T-helper 9 cell (primary cell): ENCODE measurements around the gene IRGQ.
"Not testable (repeated sequence)": the region's sequence is repeated elsewhere in the genome, so short reads cannot be mapped to it uniquely, and the experiment has no call there.

Source experiments
- DNase-seq: peaks from one replicate; pipeline ENCODE4 v3.0.0-alpha.2; 2020

Gene IRGQ

DNA sequence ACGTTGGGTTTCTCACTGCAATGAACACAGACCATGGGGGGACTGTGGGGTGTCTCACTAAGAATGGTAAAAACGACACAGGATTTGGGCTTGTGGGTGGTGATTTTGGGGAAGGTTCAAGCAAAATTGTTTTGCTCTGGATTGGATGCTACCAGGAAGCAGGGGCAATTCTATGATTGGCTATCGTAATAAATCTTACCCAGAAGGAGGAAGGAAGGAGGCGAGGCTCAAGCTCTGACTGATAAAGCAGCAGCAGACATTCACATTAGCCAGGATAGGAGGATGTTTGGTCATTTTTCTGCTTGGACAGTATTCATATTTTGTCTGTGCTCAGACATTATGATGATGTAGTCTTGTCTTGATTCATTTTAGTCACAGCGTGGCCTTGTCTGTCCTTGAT, 1.9 kb upstream of the IRGQ start:
- DNase-seq, result no peak

DNA sequence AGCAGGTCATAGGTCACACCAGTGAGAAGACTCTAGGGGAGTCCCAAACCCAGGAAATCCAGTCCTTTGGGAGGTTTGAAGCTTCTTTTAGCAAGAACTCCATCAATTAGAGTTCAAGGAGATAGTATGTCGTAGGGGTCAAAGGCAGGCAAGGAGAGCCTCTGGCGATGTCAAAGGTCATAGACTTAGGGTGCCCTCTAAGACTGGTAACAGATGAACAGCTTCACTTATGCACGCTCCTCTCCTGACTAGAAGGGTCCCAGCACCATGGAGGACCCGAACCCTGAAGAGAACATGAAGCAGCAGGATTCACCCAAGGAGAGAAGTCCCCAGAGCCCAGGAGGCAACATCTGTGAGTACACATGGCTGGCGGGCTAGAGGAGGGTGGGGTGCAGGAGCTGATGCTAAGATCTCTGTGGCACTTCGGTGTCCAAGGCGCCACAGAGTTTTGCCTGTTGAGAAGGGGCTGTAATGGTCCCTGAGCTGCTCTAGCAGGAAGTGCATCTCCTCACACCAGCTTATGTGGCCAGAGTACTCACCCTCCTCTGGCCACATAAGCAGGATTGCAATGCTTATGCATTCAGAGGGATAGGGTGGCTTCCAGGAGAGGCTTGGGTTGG, 1.0 kb upstream of the IRGQ start:
- no peak for DNase-seq

DNA sequence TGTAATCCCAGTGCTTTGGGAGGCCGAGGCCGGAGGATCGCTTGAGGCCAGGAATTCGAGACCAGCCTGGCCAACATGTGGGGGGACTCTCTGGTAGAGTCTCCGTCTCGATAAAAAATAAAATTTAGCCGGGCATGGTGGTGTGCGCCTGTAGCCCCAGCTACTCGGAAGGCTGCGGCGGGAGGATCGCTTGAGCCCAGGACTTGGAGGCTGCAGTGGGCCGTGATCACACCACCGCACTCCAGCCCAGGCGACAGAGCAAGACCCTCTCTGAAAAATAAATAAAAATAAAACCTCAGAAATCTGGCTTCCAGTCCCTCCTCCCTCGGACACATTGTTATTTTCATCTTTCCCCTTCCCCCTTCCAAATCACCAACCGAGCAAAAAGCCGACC, 332 bp downstream of the IRGQ start:
- peak; percentile 16 for DNase-seq

DNA sequence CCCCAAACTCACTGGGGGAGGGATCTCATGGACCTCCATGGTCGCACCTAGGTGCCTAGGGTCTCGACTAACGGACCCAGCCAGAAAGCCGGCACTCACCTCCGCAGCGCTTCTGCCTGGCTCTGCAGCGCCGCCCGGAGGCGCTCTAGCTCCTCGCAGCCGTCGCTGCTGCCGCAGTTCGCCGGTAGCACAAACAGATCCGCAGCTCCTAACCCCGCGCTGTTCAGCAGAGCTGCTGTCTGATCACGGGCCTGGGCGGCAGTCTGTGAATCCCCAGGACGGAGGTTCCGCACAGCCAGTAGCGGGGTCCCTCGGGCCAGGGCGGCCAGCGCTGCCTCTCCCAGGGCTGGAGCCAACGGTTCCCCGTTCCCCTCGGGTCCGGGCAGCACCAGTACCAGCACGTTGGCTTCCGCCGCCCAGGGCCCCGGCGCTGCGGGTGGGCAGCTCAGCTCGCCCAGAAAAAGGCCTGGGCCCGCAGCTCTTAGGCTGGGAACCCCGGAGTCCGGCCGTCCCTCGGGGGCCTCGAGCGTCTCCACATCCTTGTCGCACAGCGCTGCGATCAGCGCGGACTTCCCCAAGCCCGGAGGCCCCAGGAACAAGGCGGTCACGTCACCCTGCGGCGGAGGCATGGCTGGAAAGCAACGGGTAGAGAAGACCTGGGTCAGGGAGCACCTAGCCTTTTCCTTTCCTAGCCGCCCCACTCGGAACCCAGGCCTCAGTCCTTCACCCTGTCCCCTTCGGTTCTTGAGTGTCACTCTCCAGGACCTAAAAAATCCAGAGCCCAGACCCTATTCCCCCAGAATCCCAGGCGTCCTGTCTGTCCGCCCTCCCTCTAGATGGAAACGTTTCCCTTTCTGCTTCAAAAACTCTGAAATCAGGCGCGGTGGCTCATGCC, 977 bp downstream of the IRGQ start:
- peak; percentile 61 for DNase-seq

DNA sequence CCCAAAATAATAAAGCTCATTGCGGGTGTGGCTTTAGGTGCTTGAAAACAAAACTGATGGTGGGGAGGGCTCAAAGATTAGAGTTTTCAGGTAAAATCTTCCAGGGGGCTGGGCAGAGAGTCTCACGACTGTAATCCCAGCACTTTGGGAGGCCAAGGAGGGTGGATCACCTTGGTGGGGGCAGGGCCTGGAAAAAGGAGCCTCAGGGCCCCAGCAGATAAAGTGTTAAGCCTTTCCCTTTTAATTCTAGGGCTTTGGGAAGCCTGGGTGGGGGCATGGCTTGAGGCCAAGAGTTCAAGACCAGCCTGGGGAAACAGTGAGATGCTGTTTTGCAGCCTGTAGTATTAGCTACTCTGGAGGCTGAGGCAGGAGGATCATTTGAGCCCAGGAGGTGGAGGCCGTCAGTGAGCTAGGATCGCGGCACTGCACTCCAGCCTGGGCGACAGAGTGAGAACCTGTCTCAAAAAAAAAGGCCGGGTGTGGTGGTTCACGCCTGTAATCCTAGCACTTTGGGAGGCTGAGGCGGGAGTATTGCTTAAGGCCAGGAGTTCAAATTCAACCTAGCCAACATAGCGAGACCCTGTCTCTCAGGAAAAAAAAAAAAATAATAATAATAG, 1.7 kb downstream of the IRGQ start:
- no peak for DNase-seq

DNA sequence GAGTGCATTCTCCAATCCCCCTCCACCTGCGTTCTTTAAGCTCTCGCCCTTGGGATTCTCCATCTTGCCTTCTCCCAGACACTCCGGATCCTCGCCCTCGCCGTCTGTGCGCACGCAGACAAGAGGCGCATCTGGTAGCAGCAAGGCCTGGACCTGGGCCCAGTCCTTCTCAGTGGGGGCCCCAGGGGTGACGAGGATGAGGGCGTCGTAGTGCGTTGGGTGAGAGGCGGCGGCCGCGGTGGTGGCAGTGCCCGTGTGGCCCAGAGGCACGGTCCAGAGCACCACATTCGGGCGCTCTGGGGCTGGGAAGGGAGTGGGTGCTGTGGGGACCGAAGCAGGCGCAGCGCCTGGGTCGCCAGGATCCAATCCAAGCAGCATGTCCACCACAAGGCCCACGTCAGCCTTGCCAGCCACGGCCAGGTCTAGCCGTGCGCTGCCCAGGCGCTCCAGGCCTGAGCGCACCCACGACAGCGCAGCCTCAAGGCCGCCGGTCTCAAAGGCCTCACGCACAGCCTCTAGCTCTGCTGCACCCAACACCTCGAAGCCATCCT, 3.1 kb downstream of the IRGQ start:
- DNase-seq, result no peak

DNA sequence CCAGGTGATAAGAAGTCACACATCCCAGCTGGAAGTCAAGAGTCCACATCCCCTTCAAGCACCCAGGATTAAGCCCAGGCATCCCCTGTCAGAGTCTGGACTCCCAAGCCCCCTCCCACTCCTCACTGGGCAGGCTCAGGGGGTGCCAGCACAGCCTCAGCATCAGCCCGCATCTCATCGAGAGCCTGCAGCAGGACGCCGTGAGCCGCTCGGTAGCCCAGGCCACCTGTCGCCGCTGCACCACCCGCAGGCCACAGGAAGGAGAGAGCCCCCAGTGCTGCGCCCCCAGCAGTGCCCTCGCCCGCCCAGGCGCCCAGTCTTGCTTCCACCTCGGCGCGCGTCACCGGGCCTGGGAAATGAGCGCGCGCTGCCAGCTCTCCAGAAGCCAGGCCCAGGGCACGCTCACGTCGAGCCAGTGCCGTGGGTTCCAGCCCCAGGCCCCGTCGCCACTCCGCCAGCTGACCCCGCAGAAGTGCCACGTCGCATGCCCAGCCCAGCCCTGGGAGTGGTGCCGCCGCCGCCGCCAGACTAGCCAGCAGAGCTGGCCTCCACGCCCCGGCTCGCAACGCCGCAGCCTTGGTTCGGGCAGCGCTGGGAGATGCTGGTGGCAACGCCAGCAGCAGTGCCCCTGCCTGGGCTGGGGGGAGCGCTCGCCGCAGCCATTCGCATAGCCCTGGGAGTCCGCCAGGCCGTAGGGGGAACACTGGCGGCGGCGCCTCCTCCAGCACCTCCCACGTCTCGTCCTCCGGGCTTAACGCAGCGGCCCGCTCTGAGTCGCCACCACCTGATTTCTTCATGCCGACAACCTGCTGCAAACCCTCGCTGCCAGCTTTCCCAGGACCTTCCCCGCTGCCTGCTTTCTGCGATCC, 3.8 kb downstream of the IRGQ start:
- DNase-seq, result no peak

DNA sequence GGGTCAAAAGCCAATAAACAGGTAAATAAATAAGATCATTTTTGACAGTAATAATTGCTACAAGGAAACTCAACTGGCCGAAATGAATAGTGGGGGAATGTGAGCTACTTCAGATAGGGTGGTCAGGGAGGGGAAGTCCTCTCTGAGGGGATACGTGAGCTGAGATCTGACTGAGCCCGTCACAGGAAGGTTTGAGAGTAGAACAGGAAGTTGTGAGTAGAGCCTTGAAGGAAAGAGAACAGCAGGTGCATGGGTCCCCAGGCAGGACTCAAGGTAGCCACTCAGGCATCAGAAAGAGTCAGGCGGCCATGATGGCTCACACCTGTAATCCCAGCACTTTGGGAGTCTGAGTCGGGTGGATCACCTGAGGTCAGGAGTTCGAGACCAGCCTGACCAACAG, 6.3 kb downstream of the IRGQ start:
- no peak for DNase-seq

DNA sequence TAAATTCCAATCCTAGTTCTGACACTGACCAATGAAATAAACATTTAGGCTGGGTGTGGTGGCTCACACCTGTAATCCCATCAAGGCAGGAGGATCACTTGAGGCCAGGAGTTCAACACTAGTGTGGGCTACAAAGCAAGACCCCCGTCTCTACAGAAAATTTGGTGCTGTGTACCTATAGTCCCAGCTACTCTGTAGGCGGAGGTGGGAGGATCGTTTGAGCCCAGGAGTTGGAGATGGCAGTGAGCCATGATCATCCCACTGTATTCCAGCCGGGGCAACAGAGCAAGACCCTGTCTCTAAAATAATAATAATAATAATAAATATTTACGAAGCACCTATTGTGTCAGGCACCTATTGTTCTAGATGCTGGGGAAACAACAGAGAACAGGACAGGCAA, 6.7 kb downstream of the IRGQ start:
- no peak for DNase-seq

DNA sequence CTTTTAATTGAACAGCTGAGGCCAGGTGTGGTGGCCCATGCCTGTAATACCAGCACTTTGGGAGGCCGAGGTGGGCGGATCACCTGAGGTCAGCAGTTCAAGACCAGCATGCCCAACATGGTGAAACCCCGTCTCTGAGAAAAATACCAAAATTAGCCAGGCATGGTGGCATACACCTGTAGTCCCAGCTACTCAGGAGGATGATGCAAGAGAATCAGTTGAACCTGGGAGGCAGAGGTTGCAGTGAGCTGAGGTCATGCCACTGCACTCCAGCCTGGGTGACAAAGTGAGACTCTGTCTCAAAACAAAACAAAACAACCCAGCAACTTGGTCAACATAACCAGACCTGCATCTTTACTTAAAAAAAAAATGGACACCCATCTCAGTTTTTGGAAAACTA, 8.9 kb downstream of the IRGQ start:
- DNase-seq, result not testable (repeated sequence)

DNA sequence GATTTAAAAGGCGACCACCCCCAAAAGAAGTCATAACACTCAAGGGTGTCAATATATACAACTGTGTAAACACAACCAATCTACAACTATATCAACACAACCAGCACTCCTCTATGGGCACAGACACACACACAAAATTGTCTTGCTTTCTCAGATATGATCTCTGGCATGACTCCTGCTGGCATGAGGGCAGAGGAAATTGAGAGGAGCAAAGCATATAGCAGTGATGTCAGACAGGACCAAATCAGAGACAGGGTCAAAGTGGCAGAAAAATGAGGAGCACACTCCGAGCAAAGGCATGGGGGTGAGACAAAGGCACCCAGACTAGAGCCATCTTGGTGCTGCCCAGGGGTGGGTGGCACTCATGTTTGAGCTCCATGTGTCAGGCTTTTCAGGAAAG, 9.6 kb downstream of the IRGQ start:
- DNase-seq, result no peak

DNA sequence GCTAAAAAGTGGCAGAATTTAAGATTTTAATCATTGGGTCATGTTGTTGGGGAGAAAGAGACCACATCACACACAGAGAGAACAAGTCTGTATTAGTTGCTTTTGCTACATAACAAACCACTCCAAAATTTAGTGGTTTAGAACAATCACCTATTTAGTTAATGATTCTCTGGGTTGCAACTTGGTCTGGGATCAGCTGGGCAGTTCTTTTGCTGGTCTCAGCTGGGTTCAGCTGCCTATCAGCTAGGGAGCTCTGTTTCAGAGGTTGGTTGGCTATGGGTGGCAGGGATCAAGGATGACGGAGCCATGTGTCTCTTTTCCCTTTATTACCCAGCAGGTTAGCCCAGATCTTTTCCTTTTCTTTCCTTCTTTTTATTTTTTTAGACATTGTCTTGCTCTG, 11.4 kb downstream of the IRGQ start:
- DNase-seq, result no peak

DNA sequence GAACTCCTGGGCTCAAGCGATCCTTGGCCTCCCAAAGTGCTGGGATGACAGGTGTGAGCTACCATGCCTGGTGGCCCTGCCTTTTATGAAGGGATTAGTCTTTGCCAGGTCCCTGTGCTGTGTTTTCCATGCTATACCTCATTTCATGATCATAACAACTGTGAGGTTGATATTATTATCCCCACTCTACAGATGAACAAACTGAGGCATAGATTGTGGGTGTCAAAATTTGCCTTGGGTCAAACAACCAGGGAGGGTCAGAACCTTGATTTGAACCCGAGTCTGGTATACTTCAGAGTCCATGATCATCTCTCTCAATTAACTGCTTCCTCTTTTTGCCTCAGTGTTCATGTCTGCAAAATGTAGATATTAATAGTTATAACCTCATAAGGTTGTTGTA, 13.4 kb downstream of the IRGQ start:
- no peak for DNase-seq

DNA sequence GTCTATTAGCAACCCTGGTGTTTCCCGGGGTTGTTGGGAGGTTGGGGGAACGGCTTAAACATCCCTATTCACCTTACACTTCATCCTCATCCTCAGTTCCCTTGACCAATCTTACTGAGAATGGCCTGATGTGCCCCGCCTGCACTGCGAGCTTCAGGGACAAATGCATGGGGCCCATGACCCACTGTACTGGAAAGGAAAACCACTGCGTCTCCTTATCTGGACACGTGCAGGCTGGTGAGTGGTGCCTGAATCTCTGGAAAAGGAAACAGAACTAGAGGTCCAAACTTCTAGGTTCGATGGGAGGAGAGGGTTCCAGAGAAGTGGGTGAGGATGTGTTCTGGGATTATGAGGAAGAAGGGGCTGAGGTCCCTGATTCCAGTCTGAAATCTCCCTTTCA, 14.5 kb downstream of the IRGQ start:
- DNase-seq, result no peak

DNA sequence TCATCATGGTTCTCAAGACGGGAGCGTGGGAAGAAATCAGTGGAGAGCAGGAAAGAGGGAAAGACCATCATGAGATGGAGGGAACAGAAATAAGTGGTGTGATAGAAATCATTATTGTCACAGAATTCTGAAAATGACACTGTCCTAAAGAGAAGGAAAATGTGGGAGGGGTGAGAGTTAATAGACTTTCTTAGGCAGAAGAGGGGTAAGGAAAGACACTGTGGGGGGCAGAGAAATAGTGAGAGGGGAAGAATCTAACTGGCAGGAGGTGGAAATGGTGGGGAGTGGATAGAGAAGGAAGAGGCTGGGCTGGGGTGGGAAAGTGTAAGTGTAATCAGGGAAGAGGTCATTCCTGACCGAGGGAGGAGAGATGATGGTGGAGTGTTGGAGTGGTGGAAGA, 17.1 kb downstream of the IRGQ start:
- DNase-seq, result no peak

DNA sequence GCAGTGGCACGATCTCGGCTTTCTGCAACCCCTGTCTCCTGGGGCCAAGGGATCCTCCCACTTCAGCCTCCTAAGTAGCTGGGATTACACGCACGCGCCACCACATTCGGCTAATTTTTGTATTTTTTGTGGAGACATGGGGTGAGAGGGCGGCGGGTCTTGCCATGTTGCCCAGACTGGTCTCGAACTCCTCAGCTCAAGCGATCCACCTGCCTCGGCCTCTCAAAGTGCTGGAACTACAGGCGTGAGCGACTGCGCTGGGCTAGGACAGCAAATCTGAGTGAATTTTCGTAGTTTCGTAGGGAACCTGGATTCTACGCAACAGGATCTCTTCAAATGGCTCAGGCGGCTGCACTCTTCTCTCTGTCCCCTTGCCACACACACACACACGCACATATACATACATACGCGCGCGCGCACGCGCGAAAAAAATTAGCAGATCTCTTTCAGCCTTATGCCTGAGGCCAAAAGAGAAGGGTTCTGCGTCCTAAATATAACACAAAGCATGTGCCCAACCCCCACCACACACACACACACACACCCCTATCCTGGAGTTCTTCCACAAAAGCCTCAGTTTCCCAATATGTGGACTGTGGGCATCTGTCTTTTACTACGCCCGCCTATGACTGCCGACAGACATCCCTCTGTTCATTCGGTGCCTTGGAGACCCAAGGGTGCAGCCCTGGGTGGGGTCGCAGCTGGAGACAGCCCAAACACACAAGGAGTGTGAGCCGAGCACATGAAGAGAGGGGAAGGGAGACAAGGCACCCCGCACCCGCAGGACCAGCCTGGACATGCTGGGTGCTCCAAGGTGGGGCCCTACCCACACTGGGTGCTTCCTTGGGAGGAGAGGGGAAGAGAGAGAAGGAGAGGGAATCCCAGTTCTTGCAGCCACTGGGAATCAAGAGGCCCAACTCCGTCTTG, 19.7 kb downstream of the IRGQ start:
- no peak for DNase-seq

DNA sequence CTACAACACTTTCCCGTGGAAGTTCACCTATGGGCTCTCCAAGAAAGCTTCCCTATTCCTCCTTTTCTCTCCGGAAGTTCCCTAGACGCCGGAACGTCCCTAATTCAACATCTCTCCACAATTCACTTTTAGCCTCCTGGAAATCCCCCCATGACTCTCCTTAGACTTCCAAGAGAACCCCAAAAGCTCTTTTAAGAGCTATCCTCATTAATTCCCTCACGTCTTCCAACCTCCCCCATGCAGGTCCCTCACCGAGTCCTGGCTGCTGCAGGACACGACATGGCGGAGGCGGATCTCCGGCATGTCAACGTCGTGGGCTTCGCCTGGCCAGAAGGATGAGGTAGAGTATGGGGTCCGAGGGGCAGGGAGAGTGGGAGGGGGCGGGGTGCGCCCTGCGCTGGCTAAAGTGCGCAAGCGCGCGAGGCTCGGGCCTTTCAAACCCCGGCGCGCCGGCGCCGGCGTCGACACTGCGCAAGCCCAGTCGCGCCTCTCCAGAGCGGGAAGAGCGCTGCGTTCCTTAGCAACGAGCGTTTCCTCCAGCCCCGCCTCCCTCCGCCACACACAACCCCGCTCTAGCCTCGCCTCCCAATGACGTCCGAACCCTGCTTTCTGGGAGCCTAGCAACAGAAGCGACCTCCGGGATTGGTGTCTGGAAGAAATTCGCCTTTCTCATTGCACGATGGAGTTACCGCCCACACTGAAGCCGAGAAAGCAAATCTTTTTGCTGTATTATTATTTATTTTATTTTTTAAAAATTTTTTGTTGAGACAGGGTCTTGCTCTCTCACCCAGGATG, 20.6 kb downstream of the IRGQ start, which contains the start of the genes PINLYP and XRCC1:
Gene PINLYP, plus strand, starts transcription at position 646 of the 795 bp plus-strand sequence. CDS start 1,391 bp downstream, outside the sequence.
Gene XRCC1, minus strand, starts transcription at position 372 of the 795 bp plus-strand sequence. Its CDS starts 69 bp downstream, at position 303.
- peak; percentile 94 for DNase-seq

DNA sequence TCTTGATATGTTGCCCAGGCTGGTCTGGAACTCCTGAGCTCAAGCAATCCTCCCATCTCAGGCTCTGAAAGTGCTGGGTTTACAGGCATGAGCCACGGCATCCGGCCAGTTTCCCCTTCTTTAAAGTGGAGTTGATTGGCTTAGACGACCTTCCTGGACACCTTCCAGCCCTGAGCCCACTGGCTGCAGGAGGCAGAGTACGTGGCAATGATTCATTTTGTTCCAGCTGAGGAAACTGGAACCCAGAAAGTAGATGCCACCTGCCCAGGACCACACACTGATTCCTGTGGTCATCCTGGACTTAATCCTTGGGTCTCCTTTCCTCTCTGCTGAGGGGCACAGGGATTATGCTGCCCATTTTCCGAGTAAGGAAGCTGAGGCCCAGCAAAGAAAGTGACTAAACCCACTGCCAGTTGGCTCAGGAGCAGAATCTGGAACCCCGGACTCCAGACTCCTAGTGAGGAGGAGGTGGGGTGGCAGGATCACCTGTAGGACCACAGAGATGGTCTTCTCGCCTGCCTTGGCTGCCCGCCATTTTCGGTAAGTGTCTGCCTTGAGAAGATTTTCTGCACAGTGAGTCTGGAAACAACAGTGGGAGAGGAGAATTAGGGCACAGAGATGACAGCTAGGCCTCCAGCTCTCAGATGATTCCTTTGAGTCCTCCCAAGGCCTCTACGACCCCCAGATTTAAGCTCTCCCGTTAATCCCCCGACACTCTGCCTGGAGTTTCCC, 21.3 kb downstream of the IRGQ start:
- DNase-seq, result no peak

DNA sequence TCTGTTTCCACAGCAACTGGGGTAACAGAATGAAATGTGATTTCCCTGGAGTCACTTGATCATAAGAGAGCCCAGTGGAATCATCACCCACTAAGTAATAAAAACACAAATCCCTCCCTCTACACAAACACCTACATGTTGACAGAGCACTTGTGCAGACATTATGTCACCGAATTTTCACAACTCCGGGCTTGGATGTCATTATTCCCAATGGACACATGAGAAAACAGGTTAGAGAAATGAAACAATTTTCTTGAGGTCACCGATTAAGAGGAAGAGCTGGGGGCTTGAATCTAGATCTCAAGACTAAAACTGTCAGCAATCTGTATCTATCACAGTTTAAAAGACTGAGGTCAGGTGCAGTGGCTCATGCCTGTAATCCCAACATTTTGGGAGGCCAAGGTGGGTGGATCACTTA, 23.8 kb downstream of the IRGQ start:
- DNase-seq, result no peak
